ENCODE results near the gene MSTO1. TPM values are rescaled to one million over a fixed set of nuclear protein-coding genes. Genes with fewer than 3 reads are reported as not detected.
A peak's percentile ranks its signal among the peaks of the same experiment; 100 is the strongest.
"Not testable (repeated sequence)": the region's sequence is repeated elsewhere in the genome, so short reads cannot be mapped to it uniquely, and the experiment has no call there.

Gene MSTO1
- total RNA-seq, 4 donors from 2014 or later = 6.8 to 52.0 (median 26.7) TPM

DNA sequence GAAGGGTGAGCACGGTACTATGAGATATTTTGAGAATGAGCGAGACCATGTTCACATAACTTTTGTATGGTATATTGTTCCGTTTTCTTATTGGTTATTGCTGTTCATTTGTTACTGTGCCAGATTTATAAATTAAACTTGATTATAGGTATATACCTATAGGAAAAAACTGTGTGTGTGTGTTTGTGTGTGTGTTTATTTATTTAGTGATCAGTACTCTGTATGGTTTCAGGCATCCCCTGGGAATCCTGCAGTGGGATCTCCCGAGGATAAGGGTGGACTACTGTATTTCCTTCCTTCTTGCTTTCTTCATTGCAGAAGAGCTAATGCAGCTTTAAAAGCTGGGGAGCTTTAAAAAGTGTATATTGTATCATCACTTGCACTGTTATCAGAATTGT is 39.4 kb upstream of the MSTO1 start:
- Histone ChIP-seq H3K4me3 (no peak overlapping the region), H3K27me3 (no peaks in the 10 kb centered on the region), H3K27ac (no peak overlapping the region), H3K4me1 (peaks cover 0 to 3% (median 0%) of the 10 kb centered on the region in 4 donors), H3K9me3 (no peaks in the 10 kb centered on the region), H3K36me3 (no peaks in the 10 kb centered on the region)
- no peak for DNase-seq
- no peak for TF ChIP-seq POLR2A (IDR thresholded peaks at IDR 0.05)
- TF ChIP-seq, protein P1, sequence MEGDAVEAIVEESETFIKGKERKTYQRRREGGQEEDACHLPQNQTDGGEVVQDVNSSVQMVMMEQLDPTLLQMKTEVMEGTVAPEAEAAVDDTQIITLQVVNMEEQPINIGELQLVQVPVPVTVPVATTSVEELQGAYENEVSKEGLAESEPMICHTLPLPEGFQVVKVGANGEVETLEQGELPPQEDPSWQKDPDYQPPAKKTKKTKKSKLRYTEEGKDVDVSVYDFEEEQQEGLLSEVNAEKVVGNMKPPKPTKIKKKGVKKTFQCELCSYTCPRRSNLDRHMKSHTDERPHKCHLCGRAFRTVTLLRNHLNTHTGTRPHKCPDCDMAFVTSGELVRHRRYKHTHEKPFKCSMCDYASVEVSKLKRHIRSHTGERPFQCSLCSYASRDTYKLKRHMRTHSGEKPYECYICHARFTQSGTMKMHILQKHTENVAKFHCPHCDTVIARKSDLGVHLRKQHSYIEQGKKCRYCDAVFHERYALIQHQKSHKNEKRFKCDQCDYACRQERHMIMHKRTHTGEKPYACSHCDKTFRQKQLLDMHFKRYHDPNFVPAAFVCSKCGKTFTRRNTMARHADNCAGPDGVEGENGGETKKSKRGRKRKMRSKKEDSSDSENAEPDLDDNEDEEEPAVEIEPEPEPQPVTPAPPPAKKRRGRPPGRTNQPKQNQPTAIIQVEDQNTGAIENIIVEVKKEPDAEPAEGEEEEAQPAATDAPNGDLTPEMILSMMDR (IDR thresholded peaks at IDR 0.05) = no peak

GRCh38 chr1:155574077-155574476 is 35.9 kb upstream of the MSTO1 start:
- Histone ChIP-seq H3K27me3 (no peaks in the 10 kb centered on the region), H3K4me1 (peaks cover 0 to 3% (median 0%) of the 10 kb centered on the region in 4 donors), H3K4me3 (no peak overlapping the region), H3K9me3 (no peaks in the 10 kb centered on the region), H3K27ac (no peak overlapping the region), H3K36me3 (no peaks in the 10 kb centered on the region)
- no peak for DNase-seq
- no peak for TF ChIP-seq POLR2A (IDR thresholded peaks at IDR 0.05)
- TF ChIP-seq, protein P1 (IDR thresholded peaks at IDR 0.05) = no peak

GRCh38 chr1:155575608-155576007 is 34.4 kb upstream of the MSTO1 start:
- H3K4me3 ChIP-seq, H3K36me3 ChIP-seq, DNase-seq, H3K27me3 ChIP-seq, H3K27ac ChIP-seq, H3K4me1 ChIP-seq, H3K9me3 ChIP-seq: not testable (repeated sequence)

DNA sequence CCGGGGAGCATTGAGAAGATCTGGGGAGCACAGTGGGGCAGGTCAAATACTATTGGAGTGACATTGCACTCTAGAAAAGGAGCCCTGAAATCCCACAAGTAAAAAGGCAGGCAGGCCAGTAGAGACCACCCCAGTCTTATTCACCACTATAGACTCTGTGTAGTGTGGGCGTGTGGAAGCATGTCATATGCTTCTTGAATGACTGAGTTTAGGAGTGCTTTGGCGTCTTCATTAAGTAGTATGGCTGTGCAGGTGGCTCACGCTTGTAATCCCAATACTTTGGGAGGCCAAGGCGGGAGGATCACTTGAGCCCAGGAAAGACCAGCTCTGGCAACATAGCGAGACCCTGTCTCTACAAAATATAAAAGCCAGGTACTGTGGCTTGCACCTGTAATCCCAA is 26.2 kb upstream of the MSTO1 start:
- not testable (repeated sequence) for H3K9me3 ChIP-seq, H3K27ac ChIP-seq, DNase-seq, H3K4me3 ChIP-seq, H3K27me3 ChIP-seq, H3K36me3 ChIP-seq, H3K4me1 ChIP-seq

DNA sequence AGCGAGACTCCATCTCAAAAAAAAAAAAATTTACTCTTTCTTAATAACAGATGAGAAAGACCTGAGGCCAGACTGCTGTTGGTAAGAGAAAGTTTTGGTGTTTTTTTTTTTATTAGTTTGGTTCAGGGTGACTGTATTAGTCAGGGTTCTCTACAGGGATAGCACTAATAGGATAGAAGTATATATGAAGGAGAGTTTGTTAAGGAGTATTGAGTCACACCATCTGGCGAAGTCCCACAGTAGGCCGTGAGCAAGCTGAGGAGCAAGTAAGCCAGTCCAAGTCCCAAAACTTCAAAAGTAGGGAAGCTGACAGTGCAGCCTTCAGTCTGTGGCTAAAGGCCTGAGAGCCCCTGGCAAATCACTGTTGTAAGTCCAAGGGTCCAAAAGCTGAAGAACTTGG is 20.7 kb upstream of the MSTO1 start:
- not testable (repeated sequence) for H3K27ac ChIP-seq, DNase-seq

GRCh38 chr1:155590516-155591247 is 19.3 kb upstream of the MSTO1 start:
- H3K36me3 ChIP-seq, H3K27ac ChIP-seq, H3K9me3 ChIP-seq, H3K4me1 ChIP-seq, H3K27me3 ChIP-seq, DNase-seq, H3K4me3 ChIP-seq: not testable (repeated sequence)

More for the DNA sequence above, 20.7 kb upstream of the MSTO1 start:
- not testable (repeated sequence) for H3K4me3 ChIP-seq, H3K9me3 ChIP-seq, H3K4me1 ChIP-seq, H3K27me3 ChIP-seq, H3K36me3 ChIP-seq

GRCh38 chr1:155591770-155592169 is 18.2 kb upstream of the MSTO1 start:
- H3K27ac ChIP-seq = no peak overlapping the region
- no peaks in the 10 kb centered on the region for H3K36me3 ChIP-seq
- no peaks in the 10 kb centered on the region for H3K4me1 ChIP-seq
- DNase-seq = peak in 1 of 3 donors; percentile 47
- no peak for TF ChIP-seq POLR2A (IDR thresholded peaks at IDR 0.05)
- TF ChIP-seq, protein P1 (IDR thresholded peaks at IDR 0.05) = peak in 5 of 6 experiments; percentile 42 to 70 (median 63)
- no peaks in the 10 kb centered on the region for H3K9me3 ChIP-seq
- no peaks in the 10 kb centered on the region for H3K27me3 ChIP-seq
- no peak overlapping the region for H3K4me3 ChIP-seq

GRCh38 chr1:155595877-155596474 is 14.0 kb upstream of the MSTO1 start:
- H3K9me3 ChIP-seq, H3K4me3 ChIP-seq, H3K36me3 ChIP-seq, H3K4me1 ChIP-seq, H3K27ac ChIP-seq, H3K27me3 ChIP-seq, DNase-seq: not testable (repeated sequence)

Data from Peyer's patch (tissue), 4 donors.